Astrocyte of the cerebellum (primary cell): Measurements from ENCODE around the gene OLFML2A.
A peak's percentile ranks its signal among the peaks of the same experiment; 100 is the strongest.
"Not testable (repeated sequence)": the region's sequence is repeated elsewhere in the genome, so short reads cannot be mapped to it uniquely, and the experiment has no call there.

Source experiments
- DNase-seq: peaks from one replicate; pipeline ENCODE4 v3.0.0-alpha.2; 2011; ENCODE audit warnings: low read depth
- H3K4me3 ChIP-seq: 2 replicates; pipeline ENCODE4 v1.5.1; 2011; ENCODE audit warnings: mild to moderate bottlenecking, low read depth, low read length, moderate library complexity
- in situ Hi-C: cut with HindIII; loops from 2 replicates; pipeline ENCODE4 v1.10.0; 2017; ENCODE audit warnings: low sequenced_read_pairs
- TF ChIP-seq, protein P1 (sequence below): IDR thresholded peaks from 2 replicates; pipeline ENCODE4 v1.5.1; 2012; ENCODE audit warnings: low read length, low read depth, moderate library complexity, mild to moderate bottlenecking; ENCODE audit errors: missing control alignments

OLFML2A gene

DNA sequence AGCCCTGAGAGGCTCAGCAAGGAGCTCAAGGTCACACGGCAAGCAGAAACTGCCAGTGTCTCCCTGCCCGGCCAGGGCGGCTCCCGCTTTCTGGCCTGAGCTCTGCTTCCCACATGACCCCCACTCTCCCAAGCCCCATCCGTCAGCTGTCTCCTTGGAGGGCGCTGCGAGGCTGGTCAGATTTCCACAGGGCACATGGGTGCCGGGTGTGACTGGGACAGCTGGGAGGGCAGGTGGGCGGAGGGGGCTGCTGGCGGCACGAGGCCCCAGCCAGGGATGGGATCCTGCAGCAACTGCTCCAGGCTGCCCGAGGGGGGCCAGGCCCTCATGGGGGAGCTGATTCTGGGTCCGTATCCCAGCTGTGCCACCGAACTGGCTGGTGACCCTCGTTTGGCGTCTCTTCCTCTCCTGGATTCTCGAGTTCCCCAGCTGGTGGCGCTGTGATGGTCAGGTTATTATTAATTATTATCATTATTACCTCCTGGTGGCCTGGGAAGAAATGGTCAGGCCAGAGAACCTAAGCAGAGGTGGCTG lies 63.4 kb downstream of the OLFML2A start:
- no peak overlapping the region for H3K4me3 ChIP-seq
- in situ Hi-C loops = no loop called here
- DNase-seq = no peak
- TF ChIP-seq, protein P1, sequence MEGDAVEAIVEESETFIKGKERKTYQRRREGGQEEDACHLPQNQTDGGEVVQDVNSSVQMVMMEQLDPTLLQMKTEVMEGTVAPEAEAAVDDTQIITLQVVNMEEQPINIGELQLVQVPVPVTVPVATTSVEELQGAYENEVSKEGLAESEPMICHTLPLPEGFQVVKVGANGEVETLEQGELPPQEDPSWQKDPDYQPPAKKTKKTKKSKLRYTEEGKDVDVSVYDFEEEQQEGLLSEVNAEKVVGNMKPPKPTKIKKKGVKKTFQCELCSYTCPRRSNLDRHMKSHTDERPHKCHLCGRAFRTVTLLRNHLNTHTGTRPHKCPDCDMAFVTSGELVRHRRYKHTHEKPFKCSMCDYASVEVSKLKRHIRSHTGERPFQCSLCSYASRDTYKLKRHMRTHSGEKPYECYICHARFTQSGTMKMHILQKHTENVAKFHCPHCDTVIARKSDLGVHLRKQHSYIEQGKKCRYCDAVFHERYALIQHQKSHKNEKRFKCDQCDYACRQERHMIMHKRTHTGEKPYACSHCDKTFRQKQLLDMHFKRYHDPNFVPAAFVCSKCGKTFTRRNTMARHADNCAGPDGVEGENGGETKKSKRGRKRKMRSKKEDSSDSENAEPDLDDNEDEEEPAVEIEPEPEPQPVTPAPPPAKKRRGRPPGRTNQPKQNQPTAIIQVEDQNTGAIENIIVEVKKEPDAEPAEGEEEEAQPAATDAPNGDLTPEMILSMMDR = peak; percentile 41

GRCh38 chr9:124841075-124841821 lies 64.3 kb downstream of the OLFML2A start:
- in situ Hi-C loops = no loop called here
- no peak for DNase-seq
- no peak overlapping the region for H3K4me3 ChIP-seq
- TF ChIP-seq, protein P1 = no peak

DNA sequence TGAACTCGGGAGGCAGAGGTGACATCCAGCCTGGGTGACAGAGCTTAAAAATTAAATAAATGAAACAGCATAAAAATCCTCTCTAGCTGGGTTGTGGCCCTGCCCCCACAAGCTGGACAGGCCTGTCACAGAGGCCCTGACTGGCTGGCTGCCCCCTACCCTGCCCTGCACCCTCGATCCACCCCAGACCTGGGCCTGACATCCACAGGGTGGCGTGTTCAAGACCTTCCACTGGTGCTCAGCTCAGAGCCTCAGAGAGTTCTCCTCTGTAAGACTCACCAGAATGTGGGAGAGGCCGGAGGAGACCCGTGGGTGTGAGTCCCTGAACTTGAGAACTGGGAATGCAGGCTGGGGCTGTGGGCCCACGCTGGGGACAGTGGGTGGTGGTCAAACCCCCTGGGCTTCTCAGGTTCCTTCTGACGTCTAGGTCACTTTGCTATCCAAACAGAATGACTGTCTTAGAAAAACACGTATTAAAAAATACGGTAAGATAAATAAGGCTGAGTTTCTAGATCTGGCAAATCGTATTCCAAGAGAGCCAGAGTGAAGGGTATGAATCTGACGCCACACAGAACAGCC lies 66.6 kb downstream of the OLFML2A start:
- in situ Hi-C loops = no loop called here
- no peak overlapping the region for H3K4me3 ChIP-seq
- TF ChIP-seq, protein P1 = no peak
- DNase-seq = no peak

GRCh38 chr9:124844291-124844690 lies 67.4 kb downstream of the OLFML2A start:
- no peak overlapping the region for H3K4me3 ChIP-seq
- in situ Hi-C loops = no loop called here
- TF ChIP-seq, protein P1 = no peak
- DNase-seq = no peak

GRCh38 chr9:124846467-124846866 lies 69.5 kb downstream of the OLFML2A start:
- H3K4me3 ChIP-seq, DNase-seq, in situ Hi-C loops: not testable (repeated sequence)

DNA sequence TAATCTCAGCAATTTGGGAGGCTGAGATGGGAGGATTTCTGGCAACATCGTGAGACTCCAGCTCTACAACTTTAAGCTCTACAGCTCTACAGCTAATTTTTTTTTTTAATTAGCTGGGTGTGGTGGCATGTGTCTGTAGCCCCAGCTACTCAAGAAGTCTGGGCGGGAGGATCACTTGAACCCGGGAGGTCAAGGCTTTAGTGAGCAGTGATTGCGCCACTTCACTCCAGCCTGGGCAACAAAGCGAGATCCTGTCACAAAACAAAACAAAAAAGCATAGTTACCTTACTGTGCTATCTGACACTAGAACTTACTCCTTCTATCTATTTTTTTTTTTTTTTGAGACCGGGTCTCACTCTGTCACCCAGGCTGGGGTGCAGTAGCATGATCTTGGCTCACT lies 70.0 kb downstream of the OLFML2A start:
- no peak overlapping the region for H3K4me3 ChIP-seq
- DNase-seq = no peak
- TF ChIP-seq, protein P1 = no peak
- in situ Hi-C loops = no loop called here

GRCh38 chr9:124849801-124850200 lies 72.9 kb downstream of the OLFML2A start:
- in situ Hi-C loops = loop anchor here (5.0 kb wide), 1 partner anchor 78 kb away; the partner anchor contains the start of gene NR6A1
- no peak overlapping the region for H3K4me3 ChIP-seq
- DNase-seq = no peak
- TF ChIP-seq, protein P1 = no peak
